Transverse colon (tissue), 3 donors: ENCODE results near the gene TMC3.

Source experiments
- CTCF ChIP-seq, 5 experiments: fragments of 200-600 bp in 3 of 5; fragments of 450-650 bp in 2 of 5; sonication (generic) in 3 of 5; IDR thresholded peaks; 1 replicate in 2 of 5; 2 replicates in 3 of 5; pipeline ENCODE4 v1.5.1; 2016 to 2017; ENCODE audit warnings: antibody characterized with exemption in 5 of 5, inconsistent platforms in 3 of 5, mild to moderate bottlenecking in 2 of 5, moderate library complexity in 1 of 5
- EP300 ChIP-seq: sonication (generic); formaldehyde crosslinking; IDR thresholded peaks from one replicate; pipeline ENCODE4 v1.6.1; 2017; ENCODE audit warnings: antibody characterized with exemption, low read depth

- TF ChIP-seq CTCF (IDR thresholded peaks at IDR 0.05) (no peak), EP300 (no peak)
Observed at GRCh38 chr15:81380203-81380602, 6.2 kb upstream of the TMC3 start.
